SW 1271 (cell line): Measurements from ENCODE around the gene FXYD5.

ENCODE experiments used
- DNase-seq, 2 experiments: peaks; one replicate each; lab custom pipeline; 2025; lab: John Stamatoyannopoulos, UW

FXYD5 gene, protein sequence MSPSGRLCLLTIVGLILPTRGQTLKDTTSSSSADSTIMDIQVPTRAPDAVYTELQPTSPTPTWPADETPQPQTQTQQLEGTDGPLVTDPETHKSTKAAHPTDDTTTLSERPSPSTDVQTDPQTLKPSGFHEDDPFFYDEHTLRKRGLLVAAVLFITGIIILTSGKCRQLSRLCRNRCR

DNA sequence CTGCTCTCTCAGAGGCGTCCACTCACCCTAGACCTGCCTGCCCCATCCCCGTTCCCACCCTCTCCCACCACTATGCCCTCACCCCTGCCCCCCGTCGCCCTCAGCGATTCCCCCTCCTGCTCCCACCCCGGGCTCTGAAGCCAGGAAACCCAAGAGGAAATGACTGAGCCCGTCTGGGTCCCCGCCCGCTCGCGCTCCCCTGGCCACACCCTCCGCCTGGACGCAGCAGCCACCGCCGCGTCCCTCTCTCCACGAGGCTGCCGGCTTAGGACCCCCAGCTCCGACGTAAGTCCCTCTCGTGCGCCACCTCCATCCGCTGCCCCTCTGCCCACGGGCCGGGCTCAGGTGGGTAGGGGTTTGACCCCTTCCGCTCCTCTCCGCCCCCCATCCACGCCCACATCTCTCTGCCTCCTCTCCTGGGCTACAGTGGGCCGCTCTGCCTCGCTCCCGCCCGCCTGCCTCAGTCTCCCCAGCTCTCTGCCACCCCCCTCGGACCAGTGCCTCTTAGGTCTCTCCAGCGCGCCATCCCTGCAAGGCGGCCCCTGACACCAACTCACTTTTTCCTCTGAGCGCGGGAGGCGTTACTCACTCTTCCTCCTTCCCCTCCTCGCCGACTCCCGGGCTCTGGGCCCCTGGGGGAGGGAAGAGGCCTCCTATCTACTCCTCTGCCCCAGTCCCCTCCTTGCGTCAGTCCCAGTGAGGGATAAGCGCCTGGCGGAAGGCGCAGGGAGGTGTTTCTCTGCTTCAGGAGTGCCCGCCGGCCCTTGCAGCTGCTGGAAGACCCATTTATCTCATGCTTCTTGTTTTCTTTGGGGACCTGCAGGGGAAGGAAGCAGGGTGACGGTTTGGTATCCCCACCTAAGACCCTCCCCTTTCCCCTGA lies at the start of gene FXYD5:
TSS of gene FXYD5 (plus strand) at position 211 of the 882 bp plus-strand sequence. CDS start 816 bp downstream, outside the sequence.
- peak in 1 of 2 experiments; percentile 47 for DNase-seq

- DNase-seq = no peak
Measured at GRCh38 chr19:35105047-35105410, 49.5 kb upstream of the FXYD5 start.

DNA sequence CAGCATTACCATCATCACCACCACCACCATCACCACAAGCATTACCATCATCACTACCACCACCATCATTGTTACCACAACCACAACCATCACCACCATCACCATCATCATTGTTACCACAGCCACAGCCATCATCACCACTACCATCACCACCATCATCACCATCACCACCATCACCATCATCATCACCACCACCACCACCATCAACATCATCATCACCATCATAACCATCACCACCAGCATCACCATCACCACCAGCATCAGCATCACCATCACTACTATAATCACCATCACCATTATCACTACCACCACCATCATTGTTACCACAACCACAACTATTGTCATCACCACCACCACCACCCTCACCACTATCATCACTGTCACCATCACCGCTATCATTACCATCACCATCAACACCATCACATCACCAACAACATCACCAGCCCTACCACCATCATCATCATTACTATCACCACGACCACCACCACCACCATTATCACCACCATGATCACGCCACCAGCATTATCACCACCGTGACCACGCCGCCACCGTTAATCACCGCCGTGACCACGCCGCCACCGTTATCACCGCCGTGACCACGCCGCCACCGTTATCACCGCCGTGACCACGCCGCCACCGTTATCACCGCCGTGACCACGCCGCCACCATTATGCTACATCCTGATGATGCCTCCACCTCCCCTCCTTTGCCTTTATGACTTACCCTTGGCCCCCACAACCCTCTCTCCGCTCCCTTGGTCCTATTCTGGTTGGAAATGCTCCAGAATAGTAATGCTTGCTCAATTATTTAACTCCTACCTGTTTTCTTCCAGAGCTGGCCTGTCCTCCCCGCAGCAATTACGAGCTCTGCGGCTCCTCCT lies 48.9 kb upstream of the FXYD5 start:
- no peak for DNase-seq

- no peak for DNase-seq
Measured at GRCh38 chr19:35106291-35106583, 48.3 kb upstream of the FXYD5 start.

GRCh38 chr19:35106898-35107541 lies 47.5 kb upstream of the FXYD5 start:
- DNase-seq = no peak

- DNase-seq = peak in 1 of 2 experiments; percentile 6
Measured at GRCh38 chr19:35107545-35107944, 47.0 kb upstream of the FXYD5 start.

GRCh38 chr19:35108730-35109129 lies 45.8 kb upstream of the FXYD5 start:
- DNase-seq = no peak

- no peak for DNase-seq
Measured at GRCh38 chr19:35109395-35110112, 45.0 kb upstream of the FXYD5 start.

DNA sequence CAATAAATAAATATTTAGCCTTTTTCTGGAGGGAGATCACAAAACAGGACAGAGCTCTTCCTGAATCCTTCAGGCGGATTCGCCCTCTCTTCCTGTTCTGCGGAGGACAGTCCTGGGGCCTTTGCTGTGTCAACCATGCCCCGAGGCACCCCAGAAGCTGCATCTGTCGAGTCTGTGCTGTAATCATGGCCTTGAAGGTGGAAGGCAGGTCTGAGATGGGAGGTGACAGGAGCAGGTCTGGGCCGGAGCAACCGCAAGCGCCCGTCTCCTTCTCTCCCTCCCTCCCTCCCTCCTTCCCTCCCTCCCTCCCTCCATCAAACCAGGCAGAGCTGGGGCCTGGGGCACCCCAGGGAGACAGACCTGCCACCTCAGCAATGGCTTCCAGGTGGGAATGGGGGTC lies 43.6 kb upstream of the FXYD5 start:
- DNase-seq = no peak

- no peak for DNase-seq
Measured at GRCh38 chr19:35112995-35113688, 41.4 kb upstream of the FXYD5 start.

GRCh38 chr19:35114353-35115176 lies 40.0 kb upstream of the FXYD5 start:
- peak in 1 of 2 experiments; percentile 10 for DNase-seq

- DNase-seq = no peak
Measured at GRCh38 chr19:35115177-35115951, 39.2 kb upstream of the FXYD5 start, which contains the start of gene FXYD3. Gene FXYD3, plus strand, starts transcription at chr19:35115823. Its CDS starts 3,554 bp downstream, at chr19:35119377.

- DNase-seq = no peak
Measured at GRCh38 chr19:35116072-35116801, 38.3 kb upstream of the FXYD5 start.

DNA sequence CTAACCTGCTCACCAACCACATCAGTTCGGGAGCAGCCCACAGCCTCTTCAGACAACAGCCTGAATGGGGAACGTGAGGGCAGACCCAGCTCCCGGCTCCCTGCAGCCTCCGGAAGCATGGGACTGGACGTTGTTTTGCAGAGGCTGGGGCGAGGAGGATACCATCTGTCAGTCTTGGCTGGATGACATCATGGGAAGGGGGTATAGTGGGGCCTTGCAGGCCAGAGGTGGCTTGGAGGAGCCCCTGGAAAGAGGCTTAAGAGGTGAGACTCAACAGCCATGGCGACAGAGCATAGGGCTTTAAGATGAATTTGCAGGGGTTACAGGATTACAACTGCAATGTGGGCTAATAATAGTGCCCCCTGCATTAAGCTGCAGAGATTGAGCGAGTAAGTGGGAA lies 37.4 kb upstream of the FXYD5 start:
- DNase-seq = no peak

DNA sequence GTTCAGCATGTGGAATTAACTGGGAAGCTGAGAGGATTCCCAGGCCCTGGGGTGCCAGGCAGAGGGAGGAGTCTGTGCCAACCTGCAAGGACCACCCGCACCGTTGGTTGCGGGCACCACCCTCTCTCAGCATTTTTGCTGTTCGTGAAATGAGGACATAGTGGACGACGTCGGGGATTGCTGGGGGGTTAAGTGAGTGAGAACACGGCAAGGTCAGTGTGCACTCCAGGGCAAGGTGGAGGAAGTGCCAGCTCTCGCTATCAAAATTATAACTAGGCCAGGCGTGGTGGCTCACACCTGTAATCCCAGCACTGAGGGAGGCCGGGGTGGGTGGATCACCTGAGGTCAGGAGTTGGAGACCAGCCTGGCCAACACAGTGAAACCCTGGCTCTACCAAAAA lies 36.7 kb upstream of the FXYD5 start:
- DNase-seq = no peak

DNA sequence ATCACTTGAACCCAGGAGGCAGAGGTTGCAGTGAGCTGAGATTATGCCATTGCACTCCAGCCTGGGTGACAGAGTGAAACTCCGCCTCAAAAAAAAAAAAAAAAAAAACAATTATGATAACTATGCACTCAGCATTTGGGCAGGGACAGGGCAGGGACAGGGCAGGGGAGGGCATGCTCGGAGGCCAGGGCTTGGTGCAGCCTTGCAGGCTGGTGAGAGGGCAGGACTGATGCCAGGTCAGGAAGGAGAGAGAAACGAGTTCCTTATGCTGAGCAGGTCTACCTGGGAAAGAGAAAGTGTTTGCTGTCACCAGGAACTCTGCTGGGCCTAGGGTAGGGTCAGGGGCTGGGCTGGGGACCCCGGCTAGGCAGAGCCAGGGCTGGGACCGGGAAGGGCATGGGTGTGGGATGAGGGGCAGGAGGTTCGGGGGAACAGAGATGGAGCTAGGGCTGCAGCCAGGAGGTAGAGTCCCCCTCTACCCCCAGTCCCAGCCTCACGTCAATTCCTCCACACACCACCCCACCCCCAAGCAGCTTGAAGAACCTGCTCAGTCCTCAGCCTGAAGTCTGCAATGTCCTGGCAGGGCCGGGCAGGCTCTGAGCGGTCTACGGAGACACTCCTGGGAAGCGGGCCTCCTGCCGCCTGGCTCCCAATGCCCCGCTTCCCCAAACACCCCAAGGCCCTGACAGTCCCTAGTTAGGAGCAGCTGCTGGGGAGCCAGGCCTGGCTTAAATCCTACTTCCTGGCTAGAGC lies 36.1 kb upstream of the FXYD5 start:
- no peak for DNase-seq

DNA sequence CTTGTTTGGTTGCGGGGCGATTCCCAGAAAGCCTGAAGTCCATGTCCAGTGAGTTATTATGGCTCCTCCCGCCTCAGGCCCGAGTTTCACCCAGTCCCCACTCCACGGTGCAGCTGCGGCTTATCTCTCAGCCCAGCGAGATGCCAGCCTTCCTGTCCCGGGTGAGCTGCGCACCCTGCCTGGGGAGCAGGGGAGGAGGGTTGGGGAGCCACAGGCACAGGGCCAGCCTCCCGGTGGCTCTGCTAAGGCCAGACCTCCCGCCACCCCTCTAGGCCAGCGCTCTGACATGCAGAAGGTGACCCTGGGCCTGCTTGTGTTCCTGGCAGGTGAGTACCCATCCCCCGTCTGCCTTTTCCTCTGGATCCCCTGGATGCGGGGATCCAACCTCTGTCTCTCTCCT lies 35.4 kb upstream of the FXYD5 start:
- no peak for DNase-seq
